Sigmoid colon (tissue), 4 donors: Measurements from ENCODE around the gene PLXNA4.

ENCODE experiments used
- EP300 ChIP-seq, 4 donors: sonication (generic); formaldehyde crosslinking; IDR thresholded peaks; one replicate each; pipeline ENCODE4 v1.6.1; 2017; ENCODE audit warnings: antibody characterized with exemption in 4 of 4
- POLR2A ChIP-seq, 2 donors: fragments of 450-650 bp; IDR thresholded peaks; one replicate each; pipeline ENCODE4 v1.6.1; 2016; ENCODE audit warnings: antibody characterized with exemption in 2 of 2, mild to moderate bottlenecking in 2 of 2, moderate library complexity in 2 of 2
- POLR2AphosphoS5 ChIP-seq, 4 donors: sonication (generic); formaldehyde crosslinking; IDR thresholded peaks; one replicate each; pipeline ENCODE4 v1.6.1; 2017; ENCODE audit warnings: antibody characterized with exemption in 4 of 4
- TF ChIP-seq, protein P1 (sequence below), 4 experiments: fragments of 450-650 bp in 3 of 4; fragments of 200-600 bp in 1 of 4; IDR thresholded peaks; one replicate each; pipeline ENCODE4 v1.5.1; 2016 to 2019; ENCODE audit warnings: antibody characterized with exemption in 4 of 4, mild to moderate bottlenecking in 3 of 4, moderate library complexity in 2 of 4

DNA sequence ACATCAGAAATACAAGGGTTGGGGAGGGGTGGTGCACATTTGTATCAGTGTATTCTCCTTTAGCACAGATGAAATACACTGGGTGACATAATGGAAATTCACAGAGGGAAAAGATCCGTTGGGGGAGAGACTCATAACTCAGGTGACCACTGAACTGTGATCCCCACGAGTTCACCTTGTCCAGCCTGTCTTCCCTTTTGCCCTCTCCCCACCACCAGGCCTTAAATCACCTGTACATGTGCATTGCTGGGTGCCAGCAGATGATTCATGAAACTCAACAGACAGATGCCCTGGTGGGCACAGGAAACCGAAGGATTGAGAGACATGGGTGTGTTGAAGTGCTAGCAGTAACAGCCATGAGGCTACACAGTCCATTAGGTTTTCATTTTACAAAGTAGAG, 253.3 kb downstream of the PLXNA4 start:
- TF ChIP-seq, protein P1, sequence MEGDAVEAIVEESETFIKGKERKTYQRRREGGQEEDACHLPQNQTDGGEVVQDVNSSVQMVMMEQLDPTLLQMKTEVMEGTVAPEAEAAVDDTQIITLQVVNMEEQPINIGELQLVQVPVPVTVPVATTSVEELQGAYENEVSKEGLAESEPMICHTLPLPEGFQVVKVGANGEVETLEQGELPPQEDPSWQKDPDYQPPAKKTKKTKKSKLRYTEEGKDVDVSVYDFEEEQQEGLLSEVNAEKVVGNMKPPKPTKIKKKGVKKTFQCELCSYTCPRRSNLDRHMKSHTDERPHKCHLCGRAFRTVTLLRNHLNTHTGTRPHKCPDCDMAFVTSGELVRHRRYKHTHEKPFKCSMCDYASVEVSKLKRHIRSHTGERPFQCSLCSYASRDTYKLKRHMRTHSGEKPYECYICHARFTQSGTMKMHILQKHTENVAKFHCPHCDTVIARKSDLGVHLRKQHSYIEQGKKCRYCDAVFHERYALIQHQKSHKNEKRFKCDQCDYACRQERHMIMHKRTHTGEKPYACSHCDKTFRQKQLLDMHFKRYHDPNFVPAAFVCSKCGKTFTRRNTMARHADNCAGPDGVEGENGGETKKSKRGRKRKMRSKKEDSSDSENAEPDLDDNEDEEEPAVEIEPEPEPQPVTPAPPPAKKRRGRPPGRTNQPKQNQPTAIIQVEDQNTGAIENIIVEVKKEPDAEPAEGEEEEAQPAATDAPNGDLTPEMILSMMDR (IDR thresholded peaks at IDR 0.05), result no peak
- TF ChIP-seq POLR2A (IDR thresholded peaks at IDR 0.05), result no peak
- no peak for TF ChIP-seq POLR2AphosphoS5 (IDR thresholded peaks at IDR 0.05)
- no peak for TF ChIP-seq EP300 (IDR thresholded peaks at IDR 0.05)
